ENCODE measurements around the gene POPDC3. TPM values are rescaled to one million over a fixed set of nuclear protein-coding genes. Genes with fewer than 3 reads are reported as not detected.
A peak's percentile ranks its signal among the peaks of the same experiment; 100 is the strongest.
"Not testable (repeated sequence)": the region's sequence is repeated elsewhere in the genome, so short reads cannot be mapped to it uniquely, and the experiment has no call there.

The POPDC3 gene, protein sequence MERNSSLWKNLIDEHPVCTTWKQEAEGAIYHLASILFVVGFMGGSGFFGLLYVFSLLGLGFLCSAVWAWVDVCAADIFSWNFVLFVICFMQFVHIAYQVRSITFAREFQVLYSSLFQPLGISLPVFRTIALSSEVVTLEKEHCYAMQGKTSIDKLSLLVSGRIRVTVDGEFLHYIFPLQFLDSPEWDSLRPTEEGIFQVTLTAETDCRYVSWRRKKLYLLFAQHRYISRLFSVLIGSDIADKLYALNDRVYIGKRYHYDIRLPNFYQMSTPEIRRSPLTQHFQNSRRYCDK
- total RNA-seq: 5.3 TPM

DNA sequence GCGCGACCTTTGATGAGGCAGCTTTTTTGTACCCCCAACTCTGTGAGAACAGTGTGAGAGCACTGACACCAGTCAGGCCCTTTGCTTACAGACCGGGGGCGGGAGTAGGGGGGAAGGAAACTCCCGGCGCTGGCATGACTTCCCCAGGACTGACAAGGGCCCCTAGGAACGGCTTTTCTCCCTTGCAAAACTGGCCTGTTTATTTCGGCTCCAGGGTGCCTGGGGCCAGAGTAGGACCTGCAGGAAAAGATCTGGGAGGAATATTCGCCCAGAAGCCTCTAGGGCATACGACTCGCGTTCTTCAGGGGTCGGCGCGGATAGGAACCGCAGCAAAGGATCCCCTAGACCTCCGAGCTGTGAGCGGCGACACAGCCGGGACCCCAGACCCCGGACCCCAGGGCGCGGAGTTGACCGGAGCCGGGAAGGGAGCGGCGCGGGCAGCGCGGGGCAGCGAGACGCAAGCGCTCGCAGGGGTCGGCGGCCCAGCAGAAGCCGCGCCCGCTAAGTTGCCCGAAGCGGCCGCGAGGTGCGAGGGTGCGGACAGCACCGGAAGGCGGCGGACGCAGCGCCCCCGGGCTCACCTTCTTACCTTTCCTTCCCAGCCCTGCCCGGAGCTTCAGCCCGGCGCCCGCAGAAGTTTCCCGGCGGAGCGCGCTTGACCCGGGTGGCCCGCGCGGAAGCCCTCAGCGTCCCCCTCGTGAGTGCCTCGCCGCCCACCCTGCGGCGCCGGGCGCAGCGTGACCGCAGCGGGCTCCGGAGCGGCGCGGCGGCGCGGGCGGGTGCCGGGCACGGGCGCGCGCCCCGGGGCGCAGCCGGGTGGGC lies at the start of gene POPDC3:
POPDC3 (minus strand) TSS at position 771 of the 822 bp plus-strand sequence. CDS start 18,105 bp downstream, outside the sequence.
- DNase-seq (ENCODE audit: low spot score in 2 of 2) (peak; percentile 33 to 56), FAIRE-seq (no peak)

DNA sequence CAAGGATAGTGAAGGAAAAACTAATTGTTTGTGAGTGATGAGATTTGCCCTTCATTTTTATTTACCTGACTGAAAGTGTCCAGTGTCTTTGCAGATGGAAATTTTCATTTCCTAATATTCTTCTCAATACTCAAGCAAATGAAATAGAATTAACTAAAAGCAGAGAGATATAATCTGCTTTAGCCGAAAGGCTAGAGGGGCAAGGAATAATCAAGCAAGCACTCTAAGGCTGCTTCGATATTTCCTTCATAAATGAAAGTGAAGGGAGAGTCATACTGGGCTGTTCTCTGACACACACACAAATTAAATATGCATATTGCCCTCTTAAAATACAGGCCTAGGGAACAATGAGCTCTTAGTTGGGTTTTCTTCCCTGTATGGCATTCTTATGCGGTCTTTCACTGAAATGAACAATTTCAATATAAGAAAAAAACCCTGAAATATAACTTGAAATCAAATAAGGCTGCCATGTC lies 47.5 kb upstream of the POPDC3 start:
- DNase-seq (ENCODE audit: low spot score in 2 of 2) (no peak), FAIRE-seq (no peak)

DNA sequence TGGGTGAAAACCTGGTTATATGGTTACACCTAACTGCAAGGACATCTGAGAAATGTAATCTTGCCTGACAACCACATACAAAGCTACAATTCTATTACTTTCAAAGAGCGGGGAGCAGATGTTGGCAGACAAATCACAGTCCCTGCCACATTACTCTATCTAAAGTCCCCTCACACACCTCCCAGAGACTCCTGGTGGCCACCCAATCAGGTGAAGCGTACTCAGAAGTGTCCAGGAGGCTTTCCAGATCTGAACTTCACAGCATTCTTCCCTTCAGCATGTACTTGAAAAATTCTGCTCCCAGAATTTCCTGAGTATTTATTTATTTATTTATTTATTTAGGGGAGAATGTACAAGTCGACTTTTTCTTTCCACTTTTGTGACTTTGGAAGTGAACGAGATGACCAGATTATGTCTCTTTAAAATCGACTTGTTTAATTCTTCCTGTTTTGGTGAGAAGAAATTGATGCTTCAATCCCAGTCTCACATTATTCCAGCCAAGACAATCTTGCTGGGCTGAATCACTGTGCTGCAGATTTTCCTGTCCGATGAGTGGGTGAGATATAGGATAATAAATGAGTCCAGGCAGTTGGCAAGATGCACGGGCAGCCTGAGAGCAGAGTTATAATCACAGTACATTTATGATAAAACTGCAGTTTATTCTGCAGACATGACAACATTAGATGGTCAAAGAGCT lies 46.9 kb upstream of the POPDC3 start:
- FAIRE-seq (no peak), DNase-seq (ENCODE audit: low spot score in 2 of 2) (no peak)

DNA sequence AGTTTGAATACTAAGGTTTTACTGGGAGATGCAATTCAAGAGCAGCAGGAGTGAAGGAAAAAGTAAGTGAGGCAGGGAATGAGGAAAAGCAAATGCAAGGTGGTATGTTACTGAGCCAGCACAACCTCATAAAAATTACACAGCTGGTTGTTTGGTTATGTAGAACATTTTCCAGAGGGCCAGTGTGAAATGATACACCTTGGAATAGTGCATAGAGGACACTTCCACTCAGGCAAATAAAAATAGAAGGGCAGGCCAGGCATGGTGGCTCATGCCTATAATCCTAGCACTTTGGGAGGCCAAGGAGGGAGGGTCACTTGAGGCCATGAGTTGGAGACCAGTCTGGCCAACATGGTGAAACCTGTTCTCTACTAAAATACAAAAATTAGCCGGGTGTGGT lies 43.4 kb upstream of the POPDC3 start:
- no peak for FAIRE-seq

DNA sequence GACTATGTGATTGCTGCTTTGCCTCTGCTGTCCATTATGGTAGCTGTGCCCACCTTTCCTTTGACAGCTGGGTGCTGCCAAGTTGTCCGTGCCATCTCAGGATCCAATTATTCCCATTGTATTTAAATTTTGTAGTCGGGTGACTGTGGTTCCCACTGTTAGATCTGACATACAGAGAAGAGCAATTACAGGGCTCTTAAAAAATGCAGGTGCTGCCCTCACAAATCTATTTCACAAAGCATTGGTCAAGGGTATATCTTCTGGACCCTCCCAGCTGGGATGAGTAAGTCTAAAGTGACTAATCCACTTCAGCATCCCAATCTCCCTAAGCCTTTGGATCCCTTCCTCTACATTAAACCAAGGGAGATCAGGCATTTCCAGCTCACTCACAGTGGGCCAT lies 41.4 kb upstream of the POPDC3 start:
- not testable (repeated sequence) for FAIRE-seq; DNase-seq (ENCODE audit: low spot score in 2 of 2)

More for the DNA sequence above, 43.4 kb upstream of the POPDC3 start:
- no peak for DNase-seq (ENCODE audit: low spot score in 2 of 2)

DNA sequence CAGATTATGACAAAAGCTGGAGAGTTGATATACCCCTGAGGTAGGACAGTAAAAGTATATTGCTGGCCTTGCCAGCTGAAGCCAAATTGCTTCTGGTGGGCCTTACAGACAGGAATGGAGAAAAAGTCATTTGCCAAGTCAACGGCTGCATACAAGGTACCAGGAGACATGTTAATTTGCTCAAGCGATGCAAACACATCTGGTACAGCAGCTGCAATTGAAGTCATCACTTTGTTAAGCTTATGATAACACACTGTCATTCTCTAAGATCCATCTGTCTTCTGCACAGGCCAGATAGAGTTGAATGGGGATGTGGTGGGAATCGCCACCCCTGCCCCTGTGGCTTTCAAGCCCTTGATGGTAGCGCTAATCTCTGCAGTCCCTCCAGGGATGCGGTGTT lies 40.4 kb upstream of the POPDC3 start:
- DNase-seq (ENCODE audit: low spot score in 2 of 2): no peak
- no peak for FAIRE-seq

DNA sequence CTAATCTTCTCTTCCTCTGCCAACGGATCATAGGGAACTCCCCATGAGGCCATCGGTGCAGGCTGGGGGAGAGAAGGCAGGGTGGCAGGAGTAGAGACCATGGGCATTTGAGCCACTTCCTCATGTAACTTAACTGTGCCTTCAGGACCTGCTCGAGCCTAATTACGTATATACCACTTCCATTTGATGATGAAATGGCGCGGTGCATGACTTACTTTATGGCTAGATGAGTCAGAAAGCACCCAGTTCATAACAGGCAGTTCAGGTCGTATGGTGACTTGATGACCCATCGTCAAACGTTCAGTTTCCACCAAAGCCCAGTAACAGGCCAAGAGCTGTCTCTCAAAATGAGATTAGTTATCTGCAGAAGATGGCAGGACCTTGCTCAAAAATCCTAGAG lies 39.4 kb upstream of the POPDC3 start:
- not testable (repeated sequence) for FAIRE-seq; DNase-seq (ENCODE audit: low spot score in 2 of 2)

DNA sequence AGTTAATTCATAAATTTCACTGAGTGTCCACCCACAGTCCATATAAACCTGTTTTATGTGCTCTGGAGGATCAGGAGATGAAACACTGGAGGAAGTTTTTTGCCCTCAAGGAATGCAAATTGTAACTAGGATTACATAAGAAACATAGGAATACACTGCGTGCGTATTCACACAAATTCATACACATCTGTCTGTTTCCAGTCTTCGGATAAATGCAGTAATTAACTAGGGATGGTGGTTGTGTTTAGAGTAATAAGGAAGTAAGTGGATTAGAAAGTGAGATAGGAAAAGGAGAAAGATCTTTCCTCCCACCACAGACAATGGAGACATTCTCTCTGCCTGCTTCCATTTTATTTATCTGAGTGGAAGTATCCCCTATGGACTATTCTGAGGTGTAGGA lies 35.7 kb upstream of the POPDC3 start:
- FAIRE-seq (no peak), DNase-seq (ENCODE audit: low spot score in 2 of 2) (no peak)

DNA sequence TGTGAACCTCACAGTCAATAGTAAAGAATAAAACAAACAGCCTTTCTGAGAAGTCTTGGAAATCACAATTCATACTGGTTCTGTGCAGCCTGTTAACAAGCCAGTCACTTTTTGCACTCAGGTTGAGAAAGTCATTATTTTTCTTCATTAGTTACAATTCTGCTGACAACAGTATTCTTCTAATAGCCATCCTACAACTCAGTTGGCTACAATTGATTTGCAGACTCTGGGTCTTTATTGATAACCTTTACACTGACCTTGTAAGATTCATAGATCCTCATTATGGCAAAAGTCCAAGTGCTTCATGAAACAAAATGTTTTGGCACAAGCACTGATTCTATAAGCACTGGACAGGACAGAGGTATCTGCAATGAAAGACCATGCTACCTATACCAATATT lies 34.9 kb upstream of the POPDC3 start:
- FAIRE-seq: no peak

DNA sequence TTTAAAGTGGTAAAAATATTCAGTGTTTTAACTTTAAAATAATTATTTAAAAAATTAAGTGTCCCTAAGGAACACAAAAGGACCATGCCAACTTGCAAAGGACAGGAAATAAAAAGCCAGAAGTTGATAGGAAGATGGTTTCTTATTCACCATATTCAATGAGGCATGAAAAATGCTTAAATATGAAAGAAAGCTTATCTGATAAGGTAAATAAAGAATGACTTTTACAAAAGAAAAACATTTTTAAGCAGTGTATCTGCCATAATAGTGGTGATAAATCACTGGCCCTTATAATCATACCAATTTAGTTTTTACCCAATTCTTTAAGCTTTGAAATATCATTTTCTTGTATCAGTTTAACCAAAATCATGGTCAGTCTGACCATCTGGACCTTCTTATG lies 33.5 kb upstream of the POPDC3 start:
- no peak for FAIRE-seq

More for the DNA sequence above, 34.9 kb upstream of the POPDC3 start:
- no peak for DNase-seq (ENCODE audit: low spot score in 2 of 2)

DNA sequence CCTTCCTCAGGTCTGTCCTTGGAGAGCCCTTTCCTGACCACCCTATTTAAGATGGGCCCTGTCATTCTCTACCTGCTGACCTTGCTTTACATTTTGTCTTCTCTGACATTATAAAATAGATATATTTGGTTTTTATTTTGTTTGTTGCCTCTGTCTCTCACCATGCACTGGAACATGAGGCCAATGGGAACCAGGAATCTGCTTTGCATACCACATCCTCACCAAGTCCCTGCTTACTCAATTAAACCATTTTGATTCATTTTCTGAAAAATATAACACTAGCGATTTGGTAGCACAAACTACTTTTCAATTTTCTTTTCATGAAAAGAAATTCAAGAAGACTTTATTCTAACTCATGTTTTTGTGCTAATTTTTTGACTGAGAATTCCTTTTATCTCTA lies 32.8 kb upstream of the POPDC3 start:
- DNase-seq (ENCODE audit: low spot score in 2 of 2) (no peak), FAIRE-seq (peak; percentile 8)

More for the DNA sequence above, 33.5 kb upstream of the POPDC3 start:
- no peak for DNase-seq (ENCODE audit: low spot score in 2 of 2)

DNA sequence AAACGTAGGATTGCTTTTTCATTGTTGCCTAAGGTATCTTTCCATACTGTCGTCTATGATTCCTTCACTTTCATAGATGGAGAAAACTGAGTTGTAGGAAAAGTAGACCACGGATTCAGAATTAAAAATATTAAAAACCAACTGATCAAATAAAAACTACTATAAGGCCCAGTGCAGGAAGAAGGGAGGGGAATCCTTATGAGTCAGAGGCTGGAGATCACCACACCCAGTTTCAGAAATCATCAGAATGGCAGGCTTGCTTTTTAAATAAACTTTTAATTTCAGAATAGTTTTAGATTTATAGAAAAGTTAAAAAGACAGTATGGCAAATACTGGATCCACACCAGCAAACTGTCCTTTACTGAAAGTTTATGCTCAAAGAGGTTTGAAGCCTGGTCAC lies 32.0 kb upstream of the POPDC3 start:
- FAIRE-seq (no peak), DNase-seq (ENCODE audit: low spot score in 2 of 2) (no peak)

DNA sequence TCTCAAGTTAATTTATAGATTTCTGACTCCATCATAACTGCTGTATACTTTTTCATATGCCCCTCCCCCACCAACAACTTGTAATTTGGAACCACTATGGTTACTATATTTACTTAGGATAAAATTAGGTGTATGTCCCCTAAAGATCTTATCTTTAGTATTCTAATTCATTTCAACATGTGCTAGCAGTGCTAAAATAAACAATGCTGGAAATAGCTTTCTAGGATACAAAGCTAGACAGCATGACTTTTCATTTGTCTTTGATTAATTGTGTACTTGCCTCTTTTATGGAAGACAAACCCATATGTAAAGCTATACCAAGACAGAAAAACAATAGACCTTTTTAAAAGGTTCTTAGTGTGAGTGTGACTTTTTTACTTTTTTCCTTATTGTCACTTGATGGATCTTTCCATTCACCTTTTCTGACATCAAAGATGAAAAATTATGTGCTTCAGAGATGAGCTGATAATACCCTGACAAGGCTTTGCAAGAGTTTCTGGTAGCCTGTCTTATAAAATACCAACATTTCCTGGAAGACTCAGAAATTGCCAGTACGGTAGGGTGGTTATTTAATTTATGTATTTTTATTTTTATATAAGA lies 31.2 kb upstream of the POPDC3 start:
- DNase-seq (ENCODE audit: low spot score in 2 of 2): no peak
- no peak for FAIRE-seq

DNA sequence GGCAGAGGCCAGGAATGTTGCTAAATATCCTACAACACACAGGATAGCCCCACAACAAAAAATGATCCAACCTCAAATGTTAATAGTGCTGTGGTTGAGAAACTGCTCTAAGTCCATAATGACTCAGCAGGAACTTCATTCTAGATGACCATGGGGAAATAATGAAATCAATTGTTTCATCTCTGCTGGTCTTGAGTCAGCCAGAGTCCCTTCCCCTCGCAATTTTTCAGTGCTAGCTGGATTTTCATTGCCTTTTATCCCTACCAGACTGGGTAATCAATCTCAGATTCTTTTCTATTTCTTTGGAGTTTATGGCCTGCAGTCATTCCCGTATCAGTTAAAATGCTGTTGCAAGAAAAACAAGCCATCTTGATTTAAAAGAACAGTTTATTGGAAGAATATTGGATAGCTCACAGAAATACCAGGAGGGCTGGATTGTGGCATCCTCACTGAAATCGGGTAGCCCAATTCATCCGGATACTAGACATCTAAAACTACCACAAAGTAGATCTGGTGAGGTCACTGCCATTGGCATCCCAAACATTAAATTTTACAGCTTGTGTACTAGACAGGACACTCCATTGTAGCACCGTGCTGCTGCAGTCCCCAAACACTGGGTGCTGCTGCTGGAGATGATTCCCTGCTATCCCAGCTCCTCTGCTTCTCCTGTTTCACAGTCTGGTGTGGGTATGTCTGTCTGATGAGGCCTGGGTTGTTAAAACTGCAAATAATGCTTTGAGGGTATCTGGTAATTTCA lies 30.3 kb upstream of the POPDC3 start:
- no peak for FAIRE-seq
- no peak for DNase-seq (ENCODE audit: low spot score in 2 of 2)

DNA sequence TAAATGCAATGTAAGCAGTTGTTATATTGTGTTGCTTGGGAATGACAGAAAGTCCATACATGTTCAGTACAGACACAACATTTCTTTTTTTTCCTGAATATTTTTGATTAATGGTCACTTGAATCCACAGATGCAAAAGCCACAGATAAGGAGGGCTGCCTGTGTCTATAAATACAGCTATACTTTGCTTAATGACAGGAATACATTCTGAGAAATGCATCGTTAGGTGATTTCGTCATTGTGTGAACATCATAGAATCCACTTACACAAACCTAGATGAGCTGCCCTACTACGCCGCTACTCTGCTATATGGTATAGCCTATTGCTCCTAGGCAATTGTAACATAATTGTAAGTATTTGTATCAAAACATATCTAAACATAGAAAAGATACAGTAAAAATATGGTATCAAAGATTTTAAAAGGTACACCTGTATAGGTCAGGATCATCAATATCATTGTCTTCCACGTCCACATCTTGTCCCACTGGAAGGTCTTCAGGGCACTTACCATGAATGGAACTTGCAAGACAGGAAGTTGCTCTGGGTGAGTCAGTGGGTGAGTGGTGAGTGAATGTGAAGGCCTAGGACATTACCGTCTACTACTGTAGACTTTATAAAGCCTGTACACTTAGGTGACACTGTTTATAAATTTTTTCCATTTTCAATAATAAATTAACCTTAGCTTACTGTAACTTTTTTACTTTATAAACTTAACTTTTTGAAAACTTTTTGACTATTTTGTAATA lies 27.9 kb upstream of the POPDC3 start:
- DNase-seq (ENCODE audit: low spot score in 2 of 2) (no peak), FAIRE-seq (peak; percentile 49)

DNA sequence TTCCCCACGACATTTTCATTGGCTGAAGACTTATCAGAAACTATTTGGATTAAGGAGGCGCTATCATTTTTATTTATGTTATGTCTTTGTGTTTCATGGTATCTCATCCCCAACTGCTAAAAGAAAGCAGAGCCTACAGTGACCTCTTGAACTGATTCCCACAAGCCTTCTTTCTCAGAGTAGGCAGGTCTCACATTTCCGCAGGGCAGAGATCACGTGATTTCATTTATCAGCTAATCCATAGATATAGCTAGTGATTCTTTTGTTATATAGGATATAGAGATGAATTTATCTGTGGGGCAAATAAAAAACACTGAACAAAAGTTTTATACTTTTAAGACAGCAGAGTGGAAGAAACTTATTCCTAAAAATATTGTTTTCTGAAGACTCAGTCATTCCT lies 25.0 kb upstream of the POPDC3 start:
- DNase-seq (ENCODE audit: low spot score in 2 of 2): no peak
- FAIRE-seq: no peak

DNA sequence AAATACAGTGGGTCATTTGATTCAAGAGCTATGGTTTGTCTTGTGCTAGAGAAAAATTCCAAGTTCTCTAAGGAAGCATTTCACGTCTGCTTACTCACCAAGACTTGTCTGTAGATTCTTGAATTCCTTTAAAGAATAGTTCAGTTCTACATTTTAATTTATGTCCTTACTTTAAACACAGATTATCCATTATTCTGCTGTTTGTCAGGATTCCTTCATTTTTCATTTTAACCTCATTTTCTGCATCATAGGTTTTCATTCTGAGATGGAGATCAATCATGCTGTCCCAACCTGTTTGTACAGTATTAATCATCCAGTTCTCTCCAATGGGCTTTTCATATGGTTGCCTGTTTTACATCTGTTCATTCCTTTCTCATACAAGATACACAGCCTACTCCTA lies 24.5 kb upstream of the POPDC3 start:
- no peak for FAIRE-seq

DNA sequence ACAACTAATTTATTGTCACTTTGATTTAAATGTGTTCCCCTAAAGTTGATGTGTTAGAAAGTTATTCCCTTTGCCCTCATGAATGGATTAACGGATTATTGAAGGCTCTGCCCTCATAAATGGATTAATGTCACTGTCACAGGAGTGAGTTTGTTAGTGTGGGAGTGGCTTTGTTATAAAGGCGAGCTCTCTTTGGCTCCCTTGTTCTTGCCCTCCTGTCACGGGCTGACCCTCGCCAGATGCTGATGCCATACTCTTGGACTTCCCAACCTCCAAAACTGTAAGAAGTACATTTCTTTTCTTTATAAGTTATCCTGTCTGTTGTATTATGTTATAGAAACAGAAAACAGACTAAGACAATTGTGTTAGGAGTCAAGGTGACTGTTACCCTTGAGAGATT lies 22.7 kb upstream of the POPDC3 start:
- no peak for FAIRE-seq
- DNase-seq (ENCODE audit: low spot score in 2 of 2): no peak

More for the DNA sequence above, 24.5 kb upstream of the POPDC3 start:
- no peak for DNase-seq (ENCODE audit: low spot score in 2 of 2)

DNA sequence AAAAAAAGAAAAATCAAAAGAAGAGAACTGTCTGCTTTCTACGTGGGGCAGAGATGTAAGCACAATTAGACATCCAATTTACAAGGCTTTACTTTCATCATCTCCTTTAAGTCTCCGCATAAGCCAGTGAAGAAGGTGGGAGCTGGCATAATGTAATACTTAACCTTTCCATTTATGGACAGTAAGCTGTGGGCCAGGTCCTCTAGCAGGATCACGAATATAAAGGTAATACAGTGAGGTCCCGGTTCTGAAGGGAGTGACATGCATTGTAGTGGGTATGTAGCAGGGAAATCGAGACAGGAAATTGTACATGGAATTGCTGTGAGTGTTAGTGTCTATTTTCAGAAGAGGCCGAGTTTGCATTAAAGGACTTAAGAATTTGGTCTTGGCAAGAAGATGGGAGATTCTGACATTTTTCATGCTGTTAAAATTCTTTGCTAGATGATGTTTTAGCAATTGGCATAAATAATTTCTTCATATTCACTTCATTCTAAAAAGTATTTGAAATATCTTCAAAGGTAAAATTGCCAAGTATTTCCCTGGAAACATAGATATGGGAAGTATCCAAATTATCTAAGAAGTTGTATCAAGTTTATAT lies 20.4 kb upstream of the POPDC3 start:
- no peak for DNase-seq (ENCODE audit: low spot score in 2 of 2)
- no peak for FAIRE-seq
